ENCODE results near the gene LY6G5C. TPM values are rescaled to one million over a fixed set of nuclear protein-coding genes. Genes with fewer than 3 reads are reported as not detected.

Gene LY6G5C
- total and polyA plus RNA-seq, 2 of the 13 experiments (the other 11 are each of a cell fraction or from before 2014, with no cell fraction given): 0.33 to 0.55 TPM

- TF ChIP-seq DZIP1 (CRISPR knock-in tag; IDR thresholded peaks at IDR 0.05) (0 out of 2 replicates have a peak, but pooled peaks have one; percentile 59), ZNF205 (CRISPR knock-in tag; IDR thresholded peaks at IDR 0.05) (no peak), ARID5B (CRISPR knock-in tag; IDR thresholded peaks at IDR 0.05) (no peak), ZFP37 (CRISPR knock-in tag; IDR thresholded peaks at IDR 0.05; ENCODE audit: borderline replicate concordance) (no peak), HES4 (CRISPR knock-in tag; IDR thresholded peaks at IDR 0.05; ENCODE audit: borderline replicate concordance) (0 out of 2 replicates have a peak, but pooled peaks have one; percentile 1)
- TF ChIP-seq, protein P1, sequence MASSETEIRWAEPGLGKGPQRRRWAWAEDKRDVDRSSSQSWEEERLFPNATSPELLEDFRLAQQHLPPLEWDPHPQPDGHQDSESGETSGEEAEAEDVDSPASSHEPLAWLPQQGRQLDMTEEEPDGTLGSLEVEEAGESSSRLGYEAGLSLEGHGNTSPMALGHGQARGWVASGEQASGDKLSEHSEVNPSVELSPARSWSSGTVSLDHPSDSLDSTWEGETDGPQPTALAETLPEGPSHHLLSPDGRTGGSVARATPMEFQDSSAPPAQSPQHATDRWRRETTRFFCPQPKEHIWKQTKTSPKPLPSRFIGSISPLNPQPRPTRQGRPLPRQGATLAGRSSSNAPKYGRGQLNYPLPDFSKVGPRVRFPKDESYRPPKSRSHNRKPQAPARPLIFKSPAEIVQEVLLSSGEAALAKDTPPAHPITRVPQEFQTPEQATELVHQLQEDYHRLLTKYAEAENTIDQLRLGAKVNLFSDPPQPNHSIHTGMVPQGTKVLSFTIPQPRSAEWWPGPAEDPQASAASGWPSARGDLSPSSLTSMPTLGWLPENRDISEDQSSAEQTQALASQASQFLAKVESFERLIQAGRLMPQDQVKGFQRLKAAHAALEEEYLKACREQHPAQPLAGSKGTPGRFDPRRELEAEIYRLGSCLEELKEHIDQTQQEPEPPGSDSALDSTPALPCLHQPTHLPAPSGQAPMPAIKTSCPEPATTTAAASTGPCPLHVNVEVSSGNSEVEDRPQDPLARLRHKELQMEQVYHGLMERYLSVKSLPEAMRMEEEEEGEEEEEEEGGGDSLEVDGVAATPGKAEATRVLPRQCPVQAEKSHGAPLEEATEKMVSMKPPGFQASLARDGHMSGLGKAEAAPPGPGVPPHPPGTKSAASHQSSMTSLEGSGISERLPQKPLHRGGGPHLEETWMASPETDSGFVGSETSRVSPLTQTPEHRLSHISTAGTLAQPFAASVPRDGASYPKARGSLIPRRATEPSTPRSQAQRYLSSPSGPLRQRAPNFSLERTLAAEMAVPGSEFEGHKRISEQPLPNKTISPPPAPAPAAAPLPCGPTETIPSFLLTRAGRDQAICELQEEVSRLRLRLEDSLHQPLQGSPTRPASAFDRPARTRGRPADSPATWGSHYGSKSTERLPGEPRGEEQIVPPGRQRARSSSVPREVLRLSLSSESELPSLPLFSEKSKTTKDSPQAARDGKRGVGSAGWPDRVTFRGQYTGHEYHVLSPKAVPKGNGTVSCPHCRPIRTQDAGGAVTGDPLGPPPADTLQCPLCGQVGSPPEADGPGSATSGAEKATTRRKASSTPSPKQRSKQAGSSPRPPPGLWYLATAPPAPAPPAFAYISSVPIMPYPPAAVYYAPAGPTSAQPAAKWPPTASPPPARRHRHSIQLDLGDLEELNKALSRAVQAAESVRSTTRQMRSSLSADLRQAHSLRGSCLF (CRISPR knock-in tag; IDR thresholded peaks at IDR 0.05; ENCODE audit: borderline replicate concordance): no peak
- TF ChIP-seq, protein P2, sequence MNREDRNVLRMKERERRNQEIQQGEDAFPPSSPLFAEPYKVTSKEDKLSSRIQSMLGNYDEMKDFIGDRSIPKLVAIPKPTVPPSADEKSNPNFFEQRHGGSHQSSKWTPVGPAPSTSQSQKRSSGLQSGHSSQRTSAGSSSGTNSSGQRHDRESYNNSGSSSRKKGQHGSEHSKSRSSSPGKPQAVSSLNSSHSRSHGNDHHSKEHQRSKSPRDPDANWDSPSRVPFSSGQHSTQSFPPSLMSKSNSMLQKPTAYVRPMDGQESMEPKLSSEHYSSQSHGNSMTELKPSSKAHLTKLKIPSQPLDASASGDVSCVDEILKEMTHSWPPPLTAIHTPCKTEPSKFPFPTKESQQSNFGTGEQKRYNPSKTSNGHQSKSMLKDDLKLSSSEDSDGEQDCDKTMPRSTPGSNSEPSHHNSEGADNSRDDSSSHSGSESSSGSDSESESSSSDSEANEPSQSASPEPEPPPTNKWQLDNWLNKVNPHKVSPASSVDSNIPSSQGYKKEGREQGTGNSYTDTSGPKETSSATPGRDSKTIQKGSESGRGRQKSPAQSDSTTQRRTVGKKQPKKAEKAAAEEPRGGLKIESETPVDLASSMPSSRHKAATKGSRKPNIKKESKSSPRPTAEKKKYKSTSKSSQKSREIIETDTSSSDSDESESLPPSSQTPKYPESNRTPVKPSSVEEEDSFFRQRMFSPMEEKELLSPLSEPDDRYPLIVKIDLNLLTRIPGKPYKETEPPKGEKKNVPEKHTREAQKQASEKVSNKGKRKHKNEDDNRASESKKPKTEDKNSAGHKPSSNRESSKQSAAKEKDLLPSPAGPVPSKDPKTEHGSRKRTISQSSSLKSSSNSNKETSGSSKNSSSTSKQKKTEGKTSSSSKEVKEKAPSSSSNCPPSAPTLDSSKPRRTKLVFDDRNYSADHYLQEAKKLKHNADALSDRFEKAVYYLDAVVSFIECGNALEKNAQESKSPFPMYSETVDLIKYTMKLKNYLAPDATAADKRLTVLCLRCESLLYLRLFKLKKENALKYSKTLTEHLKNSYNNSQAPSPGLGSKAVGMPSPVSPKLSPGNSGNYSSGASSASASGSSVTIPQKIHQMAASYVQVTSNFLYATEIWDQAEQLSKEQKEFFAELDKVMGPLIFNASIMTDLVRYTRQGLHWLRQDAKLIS (CRISPR knock-in tag; IDR thresholded peaks at IDR 0.05): no peak
Measured at GRCh38 chr6:31662124-31662723, 18.6 kb downstream of the LY6G5C start (continued).
